Activated CD8-positive, alpha-beta T cell treated with anti-CD3 and anti-CD28 coated beads, Interleukin-2, amount 10 ng/mL, durations not matched to agents 7 days and 5 days (primary cell): ENCODE results near the gene CRABP2. TPM values are rescaled to one million over a fixed set of nuclear protein-coding genes. Genes with fewer than 3 reads are reported as not detected.

Experiments
- total RNA-seq, 2 experiments: library from RNA; stranded (reverse); gene quantifications; one replicate each; pipeline ENCODE4 v1.2.3, GENCODE V29; 2021

CRABP2 gene
- total RNA-seq, 2 experiments from 2014 or later = 1.3 to 1.9 TPM

Other genes starting within 250 kb of the CRABP2 start
- 10 to 100 TPM; 34.8 to 40.1 TPM for gene MEF2D, start 204.8 kb downstream of the CRABP2 start, total RNA-seq
- gene IQGAP3, start 133.0 kb downstream of the CRABP2 start, total RNA-seq = 10 to 100 TPM; 28.6 to 31.0 TPM
- gene TTC24, start 125.9 kb downstream of the CRABP2 start, total RNA-seq = 10 to 100 TPM; 18.6 to 19.7 TPM
- 10 to 100 TPM; 54.3 to 60.3 TPM for gene NAXE, start 113.8 kb downstream of the CRABP2 start, total RNA-seq
- 10 to 100 TPM; 43.9 to 44.7 TPM for gene GPATCH4, start 104.1 kb downstream of the CRABP2 start, total RNA-seq
- gene HAPLN2, start 86.2 kb downstream of the CRABP2 start, total RNA-seq = not detected
- not detected for gene BCAN, start 63.5 kb downstream of the CRABP2 start, total RNA-seq
- not detected for gene NES, start 28.2 kb downstream of the CRABP2 start, total RNA-seq
- gene METTL25B, start 22.9 kb upstream of the CRABP2 start, total RNA-seq = 10 to 100 TPM; 30.0 to 34.0 TPM
- 10 to 100 TPM; 56.3 to 58.8 TPM for gene ISG20L2, start 23.2 kb upstream of the CRABP2 start, total RNA-seq
- gene MRPL24, start 35.5 kb upstream of the CRABP2 start, total RNA-seq = 10 to 100 TPM; 59.8 to 62.6 TPM
- gene HDGF, start 46.1 kb upstream of the CRABP2 start, total RNA-seq = 100 to 1,000 TPM; 261 to 264 TPM
- gene PRCC, start 62.0 kb upstream of the CRABP2 start, total RNA-seq = 10 to 100 TPM; 71.9 to 75.5 TPM
- 10 to 100 TPM; 84.0 to 86.7 TPM for gene SH2D2A, start 111.3 kb upstream of the CRABP2 start, total RNA-seq
- gene INSRR, start 153.5 kb upstream of the CRABP2 start, total RNA-seq = under 1 TPM; 0.21 TPM
- 1 to 10 TPM; 9.9 TPM for gene NTRK1, start 155.3 kb upstream of the CRABP2 start, total RNA-seq
- gene PEAR1, start 188.1 kb upstream of the CRABP2 start, total RNA-seq = under 1 TPM; 0.21 to 0.40 TPM
- not detected for gene LRRC71, start 215.0 kb upstream of the CRABP2 start, total RNA-seq